HUDEP-2 (cell line): ENCODE results near the gene TAF12.
"Not testable (repeated sequence)": the region's sequence is repeated elsewhere in the genome, so short reads cannot be mapped to it uniquely, and the experiment has no call there.

Experiments
- DNase-seq, 76 experiments: peaks; one replicate each; lab custom pipeline; 2025; ENCODE audit not compliant: unreplicated experiment in 76 of 76; lab: John Stamatoyannopoulos, UW

Gene TAF12

DNA sequence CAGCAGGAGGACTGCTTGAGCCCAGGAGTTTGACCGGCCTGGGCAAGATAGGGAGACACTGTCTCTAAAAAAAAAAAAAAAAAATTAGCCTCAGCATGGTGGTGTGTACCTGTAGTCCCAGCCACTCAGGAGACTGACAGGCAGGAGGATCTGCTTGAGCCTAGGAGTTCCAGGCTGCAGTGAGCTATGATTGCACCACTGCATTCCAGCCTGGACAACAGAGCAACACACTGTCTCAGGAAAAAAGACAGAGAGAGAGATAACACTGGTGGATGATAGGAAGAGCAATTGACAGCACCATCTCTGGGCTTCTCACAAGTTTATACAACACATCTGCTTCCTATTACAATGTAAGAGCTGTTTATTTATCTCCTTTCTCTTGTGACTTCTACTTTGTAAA is 3.2 kb upstream of the TAF12 start:
- DNase-seq = peak in 1 of 76 experiments; percentile 1

DNA sequence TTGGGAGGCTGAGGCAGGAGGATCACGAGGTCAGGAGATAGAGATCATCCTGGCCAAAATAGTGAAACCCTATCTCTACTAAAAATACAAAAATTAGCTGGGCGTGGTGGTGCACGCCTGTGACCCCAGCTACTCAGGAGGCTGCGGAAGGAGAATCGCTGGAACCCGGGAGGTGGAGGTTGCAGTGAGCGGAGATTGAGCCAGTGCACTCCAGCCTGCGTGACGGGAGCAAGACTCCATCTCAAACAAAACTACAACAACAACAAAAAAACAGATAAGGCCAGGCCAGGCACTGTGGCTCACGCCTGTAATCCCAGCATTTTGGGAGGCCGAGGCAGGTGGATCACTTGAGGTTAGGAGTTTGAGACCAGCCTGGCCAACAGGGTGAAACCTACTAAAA is 2.5 kb upstream of the TAF12 start:
- not testable (repeated sequence) for DNase-seq

- no peak for DNase-seq
Measured at GRCh38 chr1:28644494-28644893, 1.6 kb upstream of the TAF12 start.

DNA sequence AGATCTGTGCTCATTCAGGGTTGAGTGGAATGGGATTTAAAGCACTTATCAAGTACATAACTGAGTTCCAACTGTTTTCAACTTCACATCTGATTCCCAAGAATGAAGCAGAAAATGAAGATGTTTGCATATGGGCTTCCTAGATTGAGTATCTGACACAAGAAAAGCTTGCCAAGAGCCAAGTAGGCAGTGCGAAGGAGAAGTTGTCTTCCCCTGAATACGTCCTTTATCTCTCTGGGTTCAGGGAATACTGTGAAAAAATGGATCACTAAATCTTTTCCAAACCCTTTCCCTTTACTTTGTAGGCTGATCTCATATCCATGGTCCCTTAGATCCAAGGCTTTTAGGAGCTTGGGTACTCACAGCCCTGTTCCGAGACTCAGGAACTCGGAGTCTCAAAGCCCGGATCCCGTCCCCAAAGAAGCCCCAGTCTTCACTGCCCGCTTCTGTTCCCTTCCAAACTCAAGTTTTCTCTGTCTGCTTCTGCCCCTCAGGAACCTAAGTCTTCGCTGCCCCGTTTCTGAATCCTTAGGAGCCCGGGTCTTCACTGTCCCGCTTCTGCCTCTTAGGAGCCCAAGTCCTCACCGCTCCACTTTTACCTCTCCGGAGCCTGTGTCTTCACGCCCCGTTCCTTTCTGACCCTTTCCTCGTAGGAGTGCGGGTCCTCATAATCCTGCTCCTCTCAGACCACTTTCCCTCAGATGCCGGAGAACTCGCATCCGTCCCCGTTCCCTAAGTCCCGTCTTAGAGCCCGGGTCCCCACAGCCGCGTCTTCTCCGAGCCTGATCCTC is 616 bp downstream of the TAF12 start:
- peak in 7 of 76 experiments; percentile 3 to 66 (median 34) for DNase-seq

DNA sequence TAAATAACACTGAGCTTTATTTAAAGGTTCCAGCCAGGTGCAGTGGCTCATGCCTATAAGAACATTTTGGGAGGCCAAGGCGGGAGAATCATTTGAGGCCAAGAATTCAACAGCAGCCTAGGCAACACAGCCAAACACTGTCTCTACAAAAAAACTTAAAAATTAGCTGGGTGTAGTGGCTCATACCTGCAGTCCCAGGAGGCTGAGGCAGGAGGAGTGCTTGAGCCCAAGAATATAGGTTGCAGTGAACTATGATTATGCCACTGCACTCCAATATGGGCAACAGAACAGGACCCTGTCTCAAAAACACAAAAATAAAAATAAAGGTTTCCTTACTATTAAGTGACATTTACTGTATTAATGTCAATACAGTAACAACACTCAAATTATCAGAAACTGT is 2.1 kb downstream of the TAF12 start:
- DNase-seq = peak in 42 of 76 experiments; percentile 4 to 60 (median 20)

GRCh38 chr1:28632560-28632959 is 10.3 kb downstream of the TAF12 start:
- no peak for DNase-seq

GRCh38 chr1:28631713-28632112 is 11.2 kb downstream of the TAF12 start:
- no peak for DNase-seq

DNA sequence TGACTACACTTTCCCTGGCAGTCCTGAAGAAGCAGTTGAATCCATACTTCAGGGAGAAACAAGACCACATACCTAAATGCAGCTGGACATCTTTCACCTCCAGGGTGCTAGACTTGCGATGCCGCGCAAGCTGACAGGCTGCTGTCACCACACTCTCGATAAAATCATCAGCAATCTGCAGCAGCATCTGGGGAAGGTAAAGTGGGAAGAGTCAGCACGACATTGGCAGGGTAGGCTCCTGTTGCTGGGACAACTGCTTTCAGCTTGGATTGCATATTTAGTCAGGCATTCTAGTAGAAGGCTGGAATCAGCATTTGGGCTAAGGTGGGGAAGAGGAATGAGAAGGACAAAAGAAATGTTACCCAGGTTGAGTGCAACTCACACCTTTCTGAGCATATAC is 29.7 kb downstream of the TAF12 start:
- no peak for DNase-seq

- DNase-seq = no peak
Measured at GRCh38 chr1:28606771-28607170, 36.1 kb downstream of the TAF12 start.

GRCh38 chr1:28604962-28605361 is 37.9 kb downstream of the TAF12 start:
- no peak for DNase-seq

DNA sequence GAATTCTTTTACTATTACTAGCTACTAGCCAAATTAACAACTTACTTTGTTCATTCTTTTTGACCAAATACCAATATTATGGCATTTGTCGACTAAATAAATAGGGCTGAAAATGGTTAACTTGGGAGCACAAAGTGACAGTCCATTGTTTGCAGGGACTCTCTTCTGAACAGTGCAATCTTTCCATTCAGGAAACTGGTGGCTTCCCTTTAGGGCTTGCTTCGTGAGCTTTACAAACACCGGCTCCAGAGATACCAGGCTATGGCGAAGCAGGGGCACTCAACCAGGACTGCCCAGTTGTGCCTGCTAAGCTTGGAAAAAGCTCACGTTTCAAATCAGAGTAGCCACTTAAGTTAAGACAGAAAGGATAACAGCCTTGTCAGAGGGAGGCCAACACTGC is 38.5 kb downstream of the TAF12 start:
- DNase-seq = no peak

- DNase-seq = peak in 45 of 76 experiments; percentile 3 to 63 (median 34)
Measured at GRCh38 chr1:28602536-28603439, 40.1 kb downstream of the TAF12 start.

DNA sequence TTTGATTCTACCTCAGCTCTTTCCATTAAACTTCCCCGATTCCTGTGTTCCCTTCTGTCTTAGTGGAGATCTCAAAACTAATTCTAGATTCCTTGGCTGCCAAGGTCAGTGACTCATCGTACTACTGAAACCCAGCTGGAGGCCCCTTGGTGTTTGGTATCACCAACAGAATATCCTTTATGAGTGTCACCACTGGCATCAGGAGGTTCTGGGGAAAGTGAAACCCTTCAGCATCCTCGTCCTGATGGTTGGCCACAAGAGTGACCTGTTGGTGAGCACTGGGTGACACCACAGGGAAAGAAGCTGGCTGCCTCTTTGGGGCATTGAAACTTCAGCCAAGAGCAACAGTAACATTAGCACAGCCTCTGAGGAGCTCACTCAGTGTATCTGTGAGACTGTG is 41.2 kb downstream of the TAF12 start:
- DNase-seq = peak in 1 of 76 experiments; percentile 1

DNA sequence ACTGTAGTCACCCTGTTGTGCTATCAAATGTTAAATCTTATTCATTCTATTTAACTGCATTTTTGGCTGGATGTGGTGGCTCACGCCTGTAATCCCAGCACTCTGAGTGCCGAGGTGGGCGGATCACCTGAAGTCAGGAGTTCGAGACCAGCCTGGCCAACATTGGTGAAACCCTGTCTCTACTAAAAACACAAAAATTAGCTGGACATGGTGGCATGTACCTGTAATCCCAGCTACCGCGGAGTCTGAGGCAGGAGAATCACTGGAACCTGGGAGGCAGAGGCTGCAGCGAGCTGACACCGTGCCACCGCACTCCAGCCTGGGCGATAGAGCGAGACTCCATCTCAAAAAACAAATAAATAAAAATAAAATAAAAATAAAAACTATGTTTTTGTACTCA is 46.6 kb downstream of the TAF12 start:
- not testable (repeated sequence) for DNase-seq

DNA sequence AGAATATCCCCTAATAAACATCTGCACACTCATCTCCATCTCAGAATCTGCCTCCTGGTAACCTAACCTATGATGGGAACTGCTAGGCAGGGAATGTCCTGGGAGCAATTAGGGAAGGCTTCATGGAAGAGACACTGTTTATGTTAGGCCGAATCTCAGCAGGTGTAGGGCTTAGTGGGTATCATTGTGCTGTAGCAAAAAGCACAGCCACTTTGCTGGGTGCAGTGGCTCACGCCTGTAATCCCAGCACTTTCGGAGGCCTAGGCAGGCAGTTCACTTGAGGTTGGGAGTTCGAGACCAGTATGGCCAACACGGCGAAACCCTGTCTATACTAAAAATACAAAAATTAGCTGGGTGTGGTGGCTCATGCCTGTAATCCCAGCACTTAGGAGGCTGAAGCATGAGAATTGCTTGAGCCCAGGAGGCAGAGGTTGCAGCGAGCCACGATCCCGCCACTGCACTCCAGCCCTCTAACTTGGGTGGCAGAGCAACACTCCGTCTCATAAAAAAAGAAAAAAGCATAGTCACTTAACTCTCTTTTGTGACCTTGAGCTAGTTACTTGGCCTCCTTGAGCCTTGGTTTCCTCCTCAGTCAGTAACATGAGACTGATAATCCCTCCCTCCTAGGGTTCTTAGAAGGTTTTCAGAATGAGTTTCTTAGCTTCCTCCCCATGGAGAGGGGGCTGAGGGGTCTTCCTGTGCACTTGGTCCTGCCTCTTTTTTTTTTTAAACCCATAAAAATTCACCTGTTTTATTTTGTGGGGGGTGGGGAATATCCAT is 47.3 kb downstream of the TAF12 start:
- no peak for DNase-seq

- not testable (repeated sequence) for DNase-seq
Measured at GRCh38 chr1:28594686-28595411, 48.0 kb downstream of the TAF12 start.

GRCh38 chr1:28593988-28594356 is 48.9 kb downstream of the TAF12 start:
- DNase-seq = not testable (repeated sequence)

GRCh38 chr1:28592321-28593071 is 50.4 kb downstream of the TAF12 start:
- no peak for DNase-seq

DNA sequence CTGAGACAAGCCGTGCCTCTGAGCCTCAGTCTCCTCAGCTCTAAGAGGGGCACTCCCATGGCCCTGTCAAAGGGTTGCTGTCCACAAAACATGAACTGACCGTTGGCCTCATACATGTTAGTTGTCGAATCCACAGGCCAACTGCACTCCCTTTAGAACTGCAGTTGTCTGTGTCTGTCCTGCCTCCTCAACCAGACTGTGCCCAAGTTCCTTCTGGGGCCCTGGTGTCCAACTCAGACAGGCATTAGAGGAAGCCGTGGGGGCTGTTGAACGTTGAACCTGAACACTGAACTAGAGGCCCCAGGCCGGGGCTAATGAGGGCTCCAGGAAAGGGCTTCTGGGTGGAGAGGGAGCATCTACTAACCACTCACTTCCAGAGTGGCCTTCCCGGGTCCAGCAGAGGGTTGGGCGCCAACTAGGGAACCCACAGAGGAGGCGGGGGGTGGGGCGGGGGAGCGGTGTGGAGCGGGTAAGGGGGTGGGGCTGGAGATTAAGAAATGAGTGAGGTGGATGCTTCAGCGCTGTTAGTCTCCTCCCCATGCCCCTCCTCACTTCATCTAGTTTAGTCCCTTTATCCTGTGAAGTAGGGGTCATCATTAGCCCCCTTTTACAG is 51.1 kb downstream of the TAF12 start, which contains the start of gene RAB42:
Gene RAB42, plus strand, starts transcription at position 558 of the 613 bp plus-strand sequence. CDS start 247 bp downstream, outside the sequence.
- DNase-seq = peak in 2 of 76 experiments; percentile 3 to 10
